Smooth muscle cell (in vitro differentiated cells): ENCODE measurements around the gene CLK2. TPM values are rescaled to one million over a fixed set of nuclear protein-coding genes. Genes with fewer than 3 reads are reported as not detected.

Experiments
- DNase-seq: peaks from one replicate; lab custom pipeline; 2025; ENCODE audit not compliant: unreplicated experiment; lab: John Stamatoyannopoulos, UW
- H2AFZ ChIP-seq: fragments of 200-600 bp; sonication (generic); 2 replicates; pipeline ENCODE4 v1.6.0; 2016; ENCODE audit warnings: antibody characterized with exemption, low read depth, mild to moderate bottlenecking
- H3F3A ChIP-seq: fragments of 200-600 bp; sonication (generic); 2 replicates; pipeline ENCODE4 v1.6.0; 2017; ENCODE audit warnings: antibody characterized with exemption, low read depth
- H3K27ac ChIP-seq: fragments of 200-600 bp; sonication (generic); 2 replicates; pipeline ENCODE4 v1.5.1; 2016; ENCODE audit warnings: low read depth, mild to moderate bottlenecking
- H3K27me3 ChIP-seq: fragments of 200-600 bp; sonication (generic); 2 replicates; pipeline ENCODE4 v1.6.1; 2016; ENCODE audit warnings: low read depth, mild to moderate bottlenecking
- H3K36me3 ChIP-seq: fragments of 200-600 bp; sonication (generic); 2 replicates; pipeline ENCODE4 v1.5.1; 2016; ENCODE audit warnings: low read depth
- H3K4me1 ChIP-seq: fragments of 200-600 bp; sonication (generic); 2 replicates; pipeline ENCODE4 v1.5.1; 2016; ENCODE audit warnings: low read depth
- H3K4me2 ChIP-seq: fragments of 200-600 bp; sonication (generic); 2 replicates; pipeline ENCODE4 v1.6.0; 2016; ENCODE audit warnings: mild to moderate bottlenecking
- H3K4me3 ChIP-seq: fragments of 200-600 bp; sonication (generic); 2 replicates; pipeline ENCODE4 v1.5.1; 2016; ENCODE audit warnings: mild to moderate bottlenecking
- H3K79me2 ChIP-seq: fragments of 200-600 bp; sonication (generic); 2 replicates; pipeline ENCODE4 v1.6.0; 2016; ENCODE audit warnings: low read depth, mild to moderate bottlenecking
- H3K9ac ChIP-seq: fragments of 200-600 bp; sonication (generic); 2 replicates; pipeline ENCODE4 v1.6.0; 2016; ENCODE audit warnings: low read depth
- H3K9me3 ChIP-seq: fragments of 200-600 bp; sonication (generic); replicated peaks from 2 replicates; pipeline ENCODE4 v1.5.1; 2016; ENCODE audit warnings: low read depth
- H4K20me1 ChIP-seq: fragments of 200-600 bp; sonication (generic); 2 replicates; pipeline ENCODE4 v1.6.0; 2016; ENCODE audit warnings: low read depth
- CTCF ChIP-seq: fragments of 200-600 bp; sonication (generic); IDR thresholded peaks from 2 replicates; pipeline ENCODE4 v1.5.1; 2017; ENCODE audit warnings: borderline replicate concordance, mild to moderate bottlenecking, antibody characterized with exemption; ENCODE audit not compliant: insufficient read depth, poor library complexity, severe bottlenecking
- WGBS: methylation state at CpG from one replicate; pipeline ENCODE4 v1.1.7; 2016; ENCODE audit warnings: low lambda C conversion rate; 5-methylcytosine and 5-hydroxymethylcytosine counted together
- polyA plus RNA-seq: library from polyadenylated mRNA; unstranded; fragments of >200 nt; fragmentation: Nextera tagmentation; extraction: Ambion mirVana; gene quantifications from 2 replicates; pipeline ENCODE4 v1.2.1, GENCODE V29; 2016
- total RNA-seq: library from RNA; depleted of rRNA; stranded (reverse); fragments of >200 nt; gene quantifications from 2 replicates; pipeline ENCODE4 v1.2.3, GENCODE V29; 2014

The CLK2 gene
- total and polyA plus RNA-seq, 2 experiments from 2014 or later = 23.5 to 23.6 TPM

- Histone ChIP-seq H3K27ac (no peak overlapping the region), H3K36me3 (no peaks in the 10 kb centered on the region), H2AFZ (no peak overlapping the region), H3K4me3 (no peak overlapping the region), H3K9me3 (no peaks in the 10 kb centered on the region), H3K9ac (no peak overlapping the region), H3K4me2 (no peak overlapping the region), H3K79me2 (no peaks in the 10 kb centered on the region), H3K27me3 (no peaks in the 10 kb centered on the region), H3F3A (no peaks in the 10 kb centered on the region), H4K20me1 (no peaks in the 10 kb centered on the region), H3K4me1 (no peaks in the 10 kb centered on the region)
- no peak for TF ChIP-seq CTCF
- 93% methylated on average over 12 of the region's 12 CpGs for WGBS
- no peak for DNase-seq
Observed at GRCh38 chr1:155284476-155284875, 11.2 kb upstream of the CLK2 start.

GRCh38 chr1:155282488-155283091 lies 9.3 kb upstream of the CLK2 start:
- Histone ChIP-seq H3K9me3 (no peaks in the 10 kb centered on the region), H3K36me3 (no peaks in the 10 kb centered on the region), H3K4me1 (peaks cover 17% of the 10 kb centered on the region), H3K9ac (no peak overlapping the region), H4K20me1 (no peaks in the 10 kb centered on the region), H3K4me2 (no peak overlapping the region), H2AFZ (no peak overlapping the region), H3K4me3 (no peak overlapping the region), H3F3A (no peaks in the 10 kb centered on the region), H3K27ac (no peak overlapping the region), H3K79me2 (no peaks in the 10 kb centered on the region), H3K27me3 (no peaks in the 10 kb centered on the region)
- TF ChIP-seq CTCF = no peak
- DNase-seq = no peak
- 98% methylated on average over 28 of the region's 29 CpGs for WGBS

GRCh38 chr1:155279268-155279667 lies 6.0 kb upstream of the CLK2 start:
- no peaks in the 10 kb centered on the region for H3K9me3 ChIP-seq
- no peaks in the 10 kb centered on the region for H3K36me3 ChIP-seq
- no peaks in the 10 kb centered on the region for H3K79me2 ChIP-seq
- no peaks in the 10 kb centered on the region for H3F3A ChIP-seq
- no peak overlapping the region for H2AFZ ChIP-seq
- no peak overlapping the region for H3K27ac ChIP-seq
- H3K4me3 ChIP-seq = no peak overlapping the region
- DNase-seq = no peak
- 73% methylated on average over 2 of the region's 2 CpGs for WGBS
- no peak for TF ChIP-seq CTCF
- H4K20me1 ChIP-seq = no peaks in the 10 kb centered on the region
- H3K27me3 ChIP-seq = no peaks in the 10 kb centered on the region
- H3K4me1 ChIP-seq = peaks cover 18% of the 10 kb centered on the region
- H3K4me2 ChIP-seq = no peak overlapping the region
- no peak overlapping the region for H3K9ac ChIP-seq

GRCh38 chr1:155278689-155279160 lies 5.4 kb upstream of the CLK2 start:
- Histone ChIP-seq H3K4me3 (peak overlapping the region; percentile 85), H3K79me2 (no peaks in the 10 kb centered on the region), H3K9me3 (no peaks in the 10 kb centered on the region), H2AFZ (no peak overlapping the region), H3K27me3 (no peaks in the 10 kb centered on the region), H4K20me1 (no peaks in the 10 kb centered on the region), H3K4me2 (peak overlapping the region; percentile 100), H3K4me1 (peaks cover 18% of the 10 kb centered on the region), H3K9ac (no peak overlapping the region), H3K27ac (no peak overlapping the region), H3K36me3 (no peaks in the 10 kb centered on the region), H3F3A (no peaks in the 10 kb centered on the region)
- TF ChIP-seq CTCF = no peak
- no peak for DNase-seq
- WGBS = 66% methylated on average over 10 of the region's 10 CpGs
